Stomach (tissue), 9 donors: Measurements from ENCODE around the gene RAC2. TPM values are rescaled to one million over a fixed set of nuclear protein-coding genes. Genes with fewer than 3 reads are reported as not detected.

ENCODE experiments used
- DNase-seq, 2 donors: peaks; one replicate each; pipeline versions ENCODE4 v3.0.0 to v3.0.0-alpha.2; 2013 to 2019
- H3K27ac ChIP-seq, 5 donors: fragments of 200-600 bp in 4 of 5; sonication (generic) in 4 of 5; one replicate each; pipeline ENCODE4 v1.5.1; 2013 to 2019; ENCODE audit warnings: mild to moderate bottlenecking in 1 of 5, moderate library complexity in 1 of 5
- H3K27me3 ChIP-seq, 3 donors: fragments of 200-600 bp; sonication (generic); one replicate each; pipeline ENCODE4 v1.5.1; 2017 to 2019; ENCODE audit warnings: mixed run types in 1 of 3
- H3K36me3 ChIP-seq, 4 donors: fragments of 200-600 bp; sonication (generic); 1 replicate in 3 of 4; 2 replicates in 1 of 4; pipeline ENCODE4 v1.5.1; 2016 to 2019
- H3K4me1 ChIP-seq, 4 donors: fragments of 200-600 bp; sonication (generic); one replicate each; pipeline ENCODE4 v1.5.1; 2016 to 2019
- H3K4me3 ChIP-seq, 4 donors: fragments of 200-600 bp; sonication (generic) in 3 of 4; one replicate each; pipeline ENCODE4 v1.5.1; 2016 to 2019; ENCODE audit warnings: mild to moderate bottlenecking in 1 of 4
- H3K9me3 ChIP-seq, 4 donors: fragments of 200-600 bp; sonication (generic); one replicate each; pipeline ENCODE4 v1.5.1; 2016 to 2019
- EP300 ChIP-seq: sonication (generic); formaldehyde crosslinking; IDR thresholded peaks from one replicate; pipeline ENCODE4 v1.6.1; 2017; ENCODE audit warnings: antibody characterized with exemption
- POLR2A ChIP-seq, 4 donors: fragments of 450-650 bp; IDR thresholded peaks; one replicate each; pipeline ENCODE4 v1.6.1; 2016; ENCODE audit warnings: antibody characterized with exemption in 4 of 4, control low read depth in 2 of 4, mild to moderate bottlenecking in 1 of 4, moderate library complexity in 1 of 4
- POLR2AphosphoS5 ChIP-seq, 3 donors: sonication (generic); formaldehyde crosslinking; IDR thresholded peaks; one replicate each; pipeline ENCODE4 v1.6.1; 2016; ENCODE audit warnings: antibody characterized with exemption in 3 of 3
- WGBS, 5 donors: extraction: QIAGEN DNeasy Blood & Tissue Kit in 3 of 5; methylation state at CpG; one replicate each; pipeline versions ENCODE4 v1.1.5 to v1.1.7; 2013 to 2018; 5-methylcytosine and 5-hydroxymethylcytosine counted together
- intact Hi-C: fragments of 100-400 bp; cut with DNase I; formaldehyde crosslinking; loops from one replicate; pipeline ENCODE4 v1.15.1; 2023; ENCODE audit warnings: low total_unique reads
- polyA plus RNA-seq, 3 donors: library from polyadenylated mRNA; stranded (reverse); fragments of 200-250 nt; gene quantifications; one replicate each; pipeline ENCODE4 v1.2.3, GENCODE V29; 2013
- total RNA-seq, 5 donors: library from RNA; depleted of rRNA; stranded (reverse); fragments of >200 nt; gene quantifications; one replicate each; pipeline versions ENCODE4 v1.1.0 to v1.2.3, GENCODE V29; 2014 to 2016
- TF ChIP-seq, protein P1 (sequence below), 7 experiments: fragments of 450-650 bp in 4 of 7; fragments of 200-600 bp in 3 of 7; sonication (generic) in 3 of 7; IDR thresholded peaks; one replicate each; pipeline ENCODE4 v1.5.1; 2016 to 2019; ENCODE audit warnings: antibody characterized with exemption in 7 of 7, control low read depth in 2 of 7, mild to moderate bottlenecking in 1 of 7
- donor health status: healthy with polysubstance abuse.
- donor health status: Bipolar disorder and iron deficiency.
- donor health status: healthy.

The RAC2 gene
- total and polyA plus RNA-seq, 8 donors = 1.8 to 50.4 (median 16.3) TPM

DNA sequence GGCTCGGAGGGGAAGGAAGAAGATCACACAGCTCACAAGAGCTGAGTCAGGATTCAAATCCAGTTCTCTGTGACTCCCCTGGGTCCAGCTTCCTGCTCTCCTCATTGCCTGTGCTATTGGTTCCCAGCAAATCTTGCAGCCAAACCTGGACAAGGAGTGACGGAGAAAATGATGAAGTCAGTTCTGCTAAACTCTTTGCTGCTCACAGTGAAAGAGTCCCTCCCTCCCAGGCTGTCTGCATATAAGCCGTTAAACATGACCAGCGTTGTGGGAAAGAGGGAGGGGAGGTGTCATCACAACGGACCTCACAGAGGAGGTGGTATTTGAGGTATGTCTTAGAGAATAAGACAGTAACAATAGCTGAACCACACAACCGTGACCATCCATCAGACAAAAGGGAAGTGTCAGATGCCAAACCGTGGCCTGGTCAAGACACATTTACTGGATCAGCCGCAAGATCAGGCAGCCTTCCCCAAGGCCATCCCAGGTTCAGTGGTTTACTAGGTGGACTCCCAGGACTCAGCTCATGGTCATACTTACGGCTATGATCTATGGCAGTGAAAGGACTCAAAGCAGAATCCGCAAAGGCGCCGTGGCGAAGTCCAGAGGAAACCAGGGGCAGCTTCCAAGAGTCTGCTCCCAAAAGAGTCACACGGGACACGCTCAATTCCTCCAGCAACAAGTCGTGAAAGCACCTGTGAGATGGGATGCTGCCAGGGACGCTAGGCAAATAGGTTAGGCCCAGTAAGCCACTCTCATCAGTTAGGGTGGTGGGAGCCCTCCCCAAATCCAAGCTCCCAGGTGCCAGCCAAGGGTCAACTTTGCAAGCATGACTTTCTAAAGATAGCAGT lies 35.5 kb upstream of the RAC2 start:
- peaks cover 0 to 81% (median 20%) of the 10 kb centered on the region in 3 donors for H3K27me3 ChIP-seq
- no peak for DNase-seq
- peaks cover 0 to 3% (median 0%) of the 10 kb centered on the region in 4 donors for H3K9me3 ChIP-seq
- no peak overlapping the region for H3K4me3 ChIP-seq
- 64 to 72% (median 67%) methylated on average over 14 to 17 of the region's 17 CpGs for WGBS, 5 donors
- no peak overlapping the region for H3K27ac ChIP-seq
- intact Hi-C loops = no loop called here
- TF ChIP-seq EP300 = no peak
- no peak for TF ChIP-seq POLR2A (IDR thresholded peaks at IDR 0.05)
- TF ChIP-seq, protein P1, sequence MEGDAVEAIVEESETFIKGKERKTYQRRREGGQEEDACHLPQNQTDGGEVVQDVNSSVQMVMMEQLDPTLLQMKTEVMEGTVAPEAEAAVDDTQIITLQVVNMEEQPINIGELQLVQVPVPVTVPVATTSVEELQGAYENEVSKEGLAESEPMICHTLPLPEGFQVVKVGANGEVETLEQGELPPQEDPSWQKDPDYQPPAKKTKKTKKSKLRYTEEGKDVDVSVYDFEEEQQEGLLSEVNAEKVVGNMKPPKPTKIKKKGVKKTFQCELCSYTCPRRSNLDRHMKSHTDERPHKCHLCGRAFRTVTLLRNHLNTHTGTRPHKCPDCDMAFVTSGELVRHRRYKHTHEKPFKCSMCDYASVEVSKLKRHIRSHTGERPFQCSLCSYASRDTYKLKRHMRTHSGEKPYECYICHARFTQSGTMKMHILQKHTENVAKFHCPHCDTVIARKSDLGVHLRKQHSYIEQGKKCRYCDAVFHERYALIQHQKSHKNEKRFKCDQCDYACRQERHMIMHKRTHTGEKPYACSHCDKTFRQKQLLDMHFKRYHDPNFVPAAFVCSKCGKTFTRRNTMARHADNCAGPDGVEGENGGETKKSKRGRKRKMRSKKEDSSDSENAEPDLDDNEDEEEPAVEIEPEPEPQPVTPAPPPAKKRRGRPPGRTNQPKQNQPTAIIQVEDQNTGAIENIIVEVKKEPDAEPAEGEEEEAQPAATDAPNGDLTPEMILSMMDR (IDR thresholded peaks at IDR 0.05) = no peak
- TF ChIP-seq POLR2AphosphoS5 (IDR thresholded peaks at IDR 0.05) = no peak
- no peaks in the 10 kb centered on the region for H3K36me3 ChIP-seq
- H3K4me1 ChIP-seq = peaks cover 0 to 6% (median 0%) of the 10 kb centered on the region in 4 donors

DNA sequence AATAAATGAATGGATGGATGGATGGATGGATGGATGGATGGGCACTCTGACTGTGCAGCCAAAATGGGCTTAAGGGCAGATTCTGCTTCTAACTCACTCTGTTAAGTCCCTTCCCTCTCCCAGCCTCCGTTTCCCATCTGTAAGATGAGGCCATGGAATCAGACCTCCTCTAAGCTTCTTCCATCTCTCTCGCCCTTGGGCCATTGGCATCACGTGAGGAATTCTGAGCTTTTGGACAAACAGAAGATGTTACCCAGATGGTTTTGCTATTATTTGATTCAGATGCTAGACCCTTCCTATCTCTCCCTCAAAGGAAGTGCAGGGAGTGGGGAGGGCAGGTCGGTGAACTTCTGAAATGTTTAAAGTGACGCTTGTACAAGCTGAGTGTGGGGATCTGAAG lies 34.2 kb upstream of the RAC2 start:
- intact Hi-C loops = no loop called here
- no peak for DNase-seq
- no peak overlapping the region for H3K4me3 ChIP-seq
- no peak overlapping the region for H3K27ac ChIP-seq
- peaks cover 0 to 3% (median 0%) of the 10 kb centered on the region in 4 donors for H3K9me3 ChIP-seq
- peaks cover 0 to 14% (median 0%) of the 10 kb centered on the region in 4 donors for H3K4me1 ChIP-seq
- peaks cover 0 to 80% (median 12%) of the 10 kb centered on the region in 3 donors for H3K27me3 ChIP-seq
- H3K36me3 ChIP-seq = no peaks in the 10 kb centered on the region
- WGBS, 5 donors = 64 to 68% (median 66%) methylated on average over 5 of the region's 5 CpGs
- TF ChIP-seq EP300 (no peak), POLR2AphosphoS5 (IDR thresholded peaks at IDR 0.05) (no peak), POLR2A (IDR thresholded peaks at IDR 0.05) (no peak)
- TF ChIP-seq, protein P1 (IDR thresholded peaks at IDR 0.05) = no peak

DNA sequence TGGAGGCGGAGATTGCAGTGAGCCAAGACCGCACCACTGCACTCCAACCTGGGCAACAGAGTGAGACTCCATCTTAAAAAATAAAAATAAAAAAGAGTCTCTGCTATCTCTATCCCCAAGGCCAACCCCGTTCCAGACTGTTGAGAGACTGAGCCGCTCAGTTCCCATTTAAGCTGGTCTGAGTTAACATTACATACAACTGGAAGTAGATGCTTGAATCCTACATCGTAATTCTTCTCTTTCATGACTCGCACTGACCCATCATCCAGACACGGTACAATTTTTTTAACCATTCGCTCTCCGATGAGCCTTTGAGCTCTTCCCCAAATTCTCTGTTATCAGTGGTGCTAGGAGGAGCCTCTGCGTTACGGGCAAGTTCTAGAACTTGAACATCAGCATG lies 33.3 kb upstream of the RAC2 start:
- DNase-seq = no peak
- intact Hi-C loops = no loop called here
- Histone ChIP-seq H3K27me3 (peaks cover 0 to 79% (median 9%) of the 10 kb centered on the region in 3 donors), H3K4me3 (no peak overlapping the region), H3K27ac (no peak overlapping the region), H3K4me1 (peaks cover 0 to 14% (median 0%) of the 10 kb centered on the region in 4 donors), H3K9me3 (peaks cover 0 to 3% (median 0%) of the 10 kb centered on the region in 4 donors), H3K36me3 (no peaks in the 10 kb centered on the region)
- WGBS, 5 donors = 80 to 86% (median 85%) methylated on average over 11 of the region's 11 CpGs
- TF ChIP-seq POLR2A (IDR thresholded peaks at IDR 0.05) (no peak), POLR2AphosphoS5 (IDR thresholded peaks at IDR 0.05) (no peak)

DNA sequence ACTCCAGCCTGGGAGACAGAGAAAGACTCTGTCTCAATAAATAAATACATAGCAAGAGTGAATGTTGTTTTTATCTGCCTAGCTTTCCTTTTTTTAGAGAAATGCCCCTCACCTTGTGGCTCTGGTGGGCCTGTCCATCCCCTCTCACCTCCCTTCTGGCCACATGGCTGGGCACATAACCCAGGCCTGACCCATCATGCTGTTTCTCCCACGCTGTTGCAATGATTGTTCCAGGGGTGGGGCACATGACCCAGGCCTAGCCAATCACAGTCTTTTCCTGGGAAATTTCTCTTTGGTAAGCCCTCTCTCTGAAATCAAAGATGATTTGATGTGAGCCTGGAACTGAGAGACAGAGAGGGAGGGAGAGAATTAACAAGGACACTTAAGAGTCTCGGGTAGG lies 32.7 kb upstream of the RAC2 start:
- Histone ChIP-seq H3K9me3 (peaks cover 0 to 3% (median 0%) of the 10 kb centered on the region in 4 donors), H3K27ac (no peak overlapping the region), H3K4me1 (peaks cover 0 to 14% (median 0%) of the 10 kb centered on the region in 4 donors), H3K4me3 (no peak overlapping the region), H3K27me3 (peaks cover 0 to 77% (median 7%) of the 10 kb centered on the region in 3 donors), H3K36me3 (no peaks in the 10 kb centered on the region)
- 52 to 65% (median 59%) methylated on average over 2 of the region's 2 CpGs for WGBS, 5 donors
- TF ChIP-seq POLR2A (IDR thresholded peaks at IDR 0.05) (no peak), EP300 (no peak), POLR2AphosphoS5 (IDR thresholded peaks at IDR 0.05) (no peak)
- TF ChIP-seq, protein P1 (IDR thresholded peaks at IDR 0.05) = no peak
- intact Hi-C loops = no loop called here
- no peak for DNase-seq
